Prostate gland (tissue), 2 donors: ENCODE measurements around the gene GTF2IRD1.

Source experiments
- POLR2A ChIP-seq: fragments of 450-650 bp; IDR thresholded peaks from one replicate; pipeline ENCODE4 v1.6.1; 2016; ENCODE audit warnings: antibody characterized with exemption, mild to moderate bottlenecking
- POLR2AphosphoS5 ChIP-seq: sonication (generic); formaldehyde crosslinking; IDR thresholded peaks from one replicate; pipeline ENCODE4 v1.6.1; 2017; ENCODE audit warnings: antibody characterized with exemption
- TF ChIP-seq, protein P1 (sequence below), 4 experiments: fragments of 200-600 bp in 2 of 4; fragments of 450-650 bp in 2 of 4; sonication (generic) in 2 of 4; IDR thresholded peaks; 1 replicate in 3 of 4; 2 replicates in 1 of 4; pipeline ENCODE4 v1.5.1; 2016 to 2019; ENCODE audit warnings: antibody characterized with exemption in 4 of 4, mild to moderate bottlenecking in 2 of 4, moderate library complexity in 2 of 4

DNA sequence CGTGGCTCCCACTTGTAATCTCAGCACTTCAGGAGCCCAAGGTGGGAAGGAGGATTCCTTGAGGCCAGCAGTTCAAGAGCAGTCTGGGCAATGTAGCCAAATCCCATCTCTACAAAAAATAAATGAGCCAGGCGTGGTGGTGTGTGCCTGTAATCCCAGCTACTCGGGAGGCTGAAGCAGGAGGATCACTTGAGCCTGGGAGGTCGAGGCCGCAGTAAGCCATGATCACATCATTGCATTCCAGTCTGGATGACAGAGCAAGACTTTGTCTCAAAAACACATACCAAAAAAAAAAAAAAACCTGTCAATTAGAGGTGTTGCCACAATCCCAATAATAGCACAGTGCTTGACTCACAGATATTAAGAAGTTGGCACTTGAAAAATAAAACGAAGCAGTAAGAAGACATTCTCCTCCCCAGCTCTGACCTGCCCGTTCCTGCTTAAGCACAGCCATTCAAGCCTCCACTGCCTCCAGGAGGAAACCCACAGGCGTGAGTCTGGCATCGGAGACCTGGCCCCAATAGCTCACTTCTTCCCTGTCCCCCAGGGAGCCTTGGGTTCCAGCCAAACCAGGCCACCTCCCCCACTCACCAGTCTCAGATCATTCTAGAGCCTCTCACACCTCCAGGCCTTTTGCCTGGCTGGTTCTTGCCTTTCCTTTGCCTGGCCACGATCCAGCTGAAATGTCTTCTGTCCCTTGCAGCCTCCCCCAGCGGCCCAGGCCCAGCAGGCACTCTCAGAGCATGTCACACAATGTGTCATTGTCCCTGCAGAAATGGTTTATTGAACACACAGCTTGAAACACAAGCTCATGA, 158.5 kb downstream of the GTF2IRD1 start:
- TF ChIP-seq, protein P1, sequence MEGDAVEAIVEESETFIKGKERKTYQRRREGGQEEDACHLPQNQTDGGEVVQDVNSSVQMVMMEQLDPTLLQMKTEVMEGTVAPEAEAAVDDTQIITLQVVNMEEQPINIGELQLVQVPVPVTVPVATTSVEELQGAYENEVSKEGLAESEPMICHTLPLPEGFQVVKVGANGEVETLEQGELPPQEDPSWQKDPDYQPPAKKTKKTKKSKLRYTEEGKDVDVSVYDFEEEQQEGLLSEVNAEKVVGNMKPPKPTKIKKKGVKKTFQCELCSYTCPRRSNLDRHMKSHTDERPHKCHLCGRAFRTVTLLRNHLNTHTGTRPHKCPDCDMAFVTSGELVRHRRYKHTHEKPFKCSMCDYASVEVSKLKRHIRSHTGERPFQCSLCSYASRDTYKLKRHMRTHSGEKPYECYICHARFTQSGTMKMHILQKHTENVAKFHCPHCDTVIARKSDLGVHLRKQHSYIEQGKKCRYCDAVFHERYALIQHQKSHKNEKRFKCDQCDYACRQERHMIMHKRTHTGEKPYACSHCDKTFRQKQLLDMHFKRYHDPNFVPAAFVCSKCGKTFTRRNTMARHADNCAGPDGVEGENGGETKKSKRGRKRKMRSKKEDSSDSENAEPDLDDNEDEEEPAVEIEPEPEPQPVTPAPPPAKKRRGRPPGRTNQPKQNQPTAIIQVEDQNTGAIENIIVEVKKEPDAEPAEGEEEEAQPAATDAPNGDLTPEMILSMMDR (IDR thresholded peaks at IDR 0.05): peak in 1 of 4 experiments; percentile 11
- TF ChIP-seq POLR2AphosphoS5: peak; percentile 45
- no peak for TF ChIP-seq POLR2A
